ENCODE results near the gene SHH. TPM values are rescaled to one million over a fixed set of nuclear protein-coding genes. Genes with fewer than 3 reads are reported as not detected.

The SHH gene
- polyA plus RNA-seq, 1 donor from 2014 or later: 1.5 TPM

DNA sequence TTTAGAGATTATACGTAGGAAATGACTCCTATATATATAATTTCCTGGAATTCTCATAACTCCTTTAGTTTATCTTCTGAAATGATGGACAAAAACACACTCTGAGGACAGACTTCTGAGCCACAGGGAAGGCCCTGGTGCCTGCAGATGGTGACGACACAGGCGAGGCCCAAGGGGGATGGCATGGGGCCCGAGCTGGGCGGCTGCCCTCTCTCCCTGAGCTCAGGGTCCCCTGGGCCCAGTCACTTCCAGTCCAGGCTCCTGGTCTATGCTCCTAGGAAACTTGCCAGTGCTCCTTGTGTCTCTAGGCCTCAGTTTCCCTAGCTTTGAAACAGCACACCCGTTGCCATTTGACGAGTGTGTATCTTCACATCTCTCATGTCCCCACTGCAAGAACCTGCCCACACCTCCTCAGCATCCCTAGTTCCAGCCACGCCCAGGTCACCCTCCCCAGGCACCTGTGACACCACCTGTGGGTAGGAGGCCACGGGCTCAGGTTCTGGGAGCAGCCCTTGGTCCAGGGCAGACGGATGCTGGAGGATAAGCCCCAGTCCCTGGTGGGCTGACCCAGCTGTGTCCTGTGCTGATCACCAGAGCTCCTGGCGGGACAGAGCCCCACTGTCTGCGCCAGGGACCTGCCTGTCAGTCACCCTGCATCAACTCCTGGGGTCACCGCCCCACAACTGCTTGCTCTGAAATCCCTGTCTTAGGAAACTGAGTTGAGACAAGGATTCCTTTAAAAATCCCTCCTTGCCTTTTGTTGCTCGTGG, 23.4 kb upstream of the SHH start:
- no peaks in the 10 kb centered on the region for H3K79me2 ChIP-seq (replicated peaks; ENCODE audit: insufficient read depth, low read length)
- H3K4me3 ChIP-seq (ENCODE audit: low read length): no peak overlapping the region
- H4K20me1 ChIP-seq (ENCODE audit: insufficient read depth): no peaks in the 10 kb centered on the region
- no peak overlapping the region for H3K9ac ChIP-seq (ENCODE audit: low read length)
- no peaks in the 10 kb centered on the region for H3F3A ChIP-seq (ENCODE audit: insufficient read depth, low read length, poor library complexity, severe bottlenecking)
- no peaks in the 10 kb centered on the region for H3K36me3 ChIP-seq (ENCODE audit: insufficient read depth, low read length)
- no peaks in the 10 kb centered on the region for H3K9me3 ChIP-seq (ENCODE audit: low read length)
- no peak for TF ChIP-seq SMC3 (conservative IDR thresholded peaks at IDR 0.05; ENCODE audit: poor library complexity)
- no peak for TF ChIP-seq EZH2 (IDR thresholded peaks at IDR 0.05; ENCODE audit: borderline replicate concordance, insufficient read depth, low read length, poor library complexity, severe bottlenecking)
- TF ChIP-seq EP300 (conservative IDR thresholded peaks at IDR 0.05; ENCODE audit: poor library complexity, severe bottlenecking): no peak
- TF ChIP-seq, protein P1, sequence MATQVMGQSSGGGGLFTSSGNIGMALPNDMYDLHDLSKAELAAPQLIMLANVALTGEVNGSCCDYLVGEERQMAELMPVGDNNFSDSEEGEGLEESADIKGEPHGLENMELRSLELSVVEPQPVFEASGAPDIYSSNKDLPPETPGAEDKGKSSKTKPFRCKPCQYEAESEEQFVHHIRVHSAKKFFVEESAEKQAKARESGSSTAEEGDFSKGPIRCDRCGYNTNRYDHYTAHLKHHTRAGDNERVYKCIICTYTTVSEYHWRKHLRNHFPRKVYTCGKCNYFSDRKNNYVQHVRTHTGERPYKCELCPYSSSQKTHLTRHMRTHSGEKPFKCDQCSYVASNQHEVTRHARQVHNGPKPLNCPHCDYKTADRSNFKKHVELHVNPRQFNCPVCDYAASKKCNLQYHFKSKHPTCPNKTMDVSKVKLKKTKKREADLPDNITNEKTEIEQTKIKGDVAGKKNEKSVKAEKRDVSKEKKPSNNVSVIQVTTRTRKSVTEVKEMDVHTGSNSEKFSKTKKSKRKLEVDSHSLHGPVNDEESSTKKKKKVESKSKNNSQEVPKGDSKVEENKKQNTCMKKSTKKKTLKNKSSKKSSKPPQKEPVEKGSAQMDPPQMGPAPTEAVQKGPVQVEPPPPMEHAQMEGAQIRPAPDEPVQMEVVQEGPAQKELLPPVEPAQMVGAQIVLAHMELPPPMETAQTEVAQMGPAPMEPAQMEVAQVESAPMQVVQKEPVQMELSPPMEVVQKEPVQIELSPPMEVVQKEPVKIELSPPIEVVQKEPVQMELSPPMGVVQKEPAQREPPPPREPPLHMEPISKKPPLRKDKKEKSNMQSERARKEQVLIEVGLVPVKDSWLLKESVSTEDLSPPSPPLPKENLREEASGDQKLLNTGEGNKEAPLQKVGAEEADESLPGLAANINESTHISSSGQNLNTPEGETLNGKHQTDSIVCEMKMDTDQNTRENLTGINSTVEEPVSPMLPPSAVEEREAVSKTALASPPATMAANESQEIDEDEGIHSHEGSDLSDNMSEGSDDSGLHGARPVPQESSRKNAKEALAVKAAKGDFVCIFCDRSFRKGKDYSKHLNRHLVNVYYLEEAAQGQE (IDR thresholded peaks at IDR 0.05; ENCODE audit: borderline replicate concordance): no peak
- TF ChIP-seq TAF1 (IDR thresholded peaks at IDR 0.05; ENCODE audit: low read depth): no peak
- TF ChIP-seq, protein P2, sequence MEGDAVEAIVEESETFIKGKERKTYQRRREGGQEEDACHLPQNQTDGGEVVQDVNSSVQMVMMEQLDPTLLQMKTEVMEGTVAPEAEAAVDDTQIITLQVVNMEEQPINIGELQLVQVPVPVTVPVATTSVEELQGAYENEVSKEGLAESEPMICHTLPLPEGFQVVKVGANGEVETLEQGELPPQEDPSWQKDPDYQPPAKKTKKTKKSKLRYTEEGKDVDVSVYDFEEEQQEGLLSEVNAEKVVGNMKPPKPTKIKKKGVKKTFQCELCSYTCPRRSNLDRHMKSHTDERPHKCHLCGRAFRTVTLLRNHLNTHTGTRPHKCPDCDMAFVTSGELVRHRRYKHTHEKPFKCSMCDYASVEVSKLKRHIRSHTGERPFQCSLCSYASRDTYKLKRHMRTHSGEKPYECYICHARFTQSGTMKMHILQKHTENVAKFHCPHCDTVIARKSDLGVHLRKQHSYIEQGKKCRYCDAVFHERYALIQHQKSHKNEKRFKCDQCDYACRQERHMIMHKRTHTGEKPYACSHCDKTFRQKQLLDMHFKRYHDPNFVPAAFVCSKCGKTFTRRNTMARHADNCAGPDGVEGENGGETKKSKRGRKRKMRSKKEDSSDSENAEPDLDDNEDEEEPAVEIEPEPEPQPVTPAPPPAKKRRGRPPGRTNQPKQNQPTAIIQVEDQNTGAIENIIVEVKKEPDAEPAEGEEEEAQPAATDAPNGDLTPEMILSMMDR (IDR thresholded peaks at IDR 0.05; ENCODE audit: poor library complexity, severe bottlenecking): no peak
- no peak overlapping the region for H3K4me2 ChIP-seq (ENCODE audit: low read length)
- H3K27ac ChIP-seq (ENCODE audit: low read length): no peak overlapping the region
- H3K9me2 ChIP-seq (ENCODE audit: insufficient read depth, low read length): no peaks in the 10 kb centered on the region
- H2AFZ ChIP-seq (ENCODE audit: low read depth, low read length): no peak overlapping the region
- H3K27me3 ChIP-seq (ENCODE audit: insufficient read depth, low read depth, low read length): no peaks in the 10 kb centered on the region

DNA sequence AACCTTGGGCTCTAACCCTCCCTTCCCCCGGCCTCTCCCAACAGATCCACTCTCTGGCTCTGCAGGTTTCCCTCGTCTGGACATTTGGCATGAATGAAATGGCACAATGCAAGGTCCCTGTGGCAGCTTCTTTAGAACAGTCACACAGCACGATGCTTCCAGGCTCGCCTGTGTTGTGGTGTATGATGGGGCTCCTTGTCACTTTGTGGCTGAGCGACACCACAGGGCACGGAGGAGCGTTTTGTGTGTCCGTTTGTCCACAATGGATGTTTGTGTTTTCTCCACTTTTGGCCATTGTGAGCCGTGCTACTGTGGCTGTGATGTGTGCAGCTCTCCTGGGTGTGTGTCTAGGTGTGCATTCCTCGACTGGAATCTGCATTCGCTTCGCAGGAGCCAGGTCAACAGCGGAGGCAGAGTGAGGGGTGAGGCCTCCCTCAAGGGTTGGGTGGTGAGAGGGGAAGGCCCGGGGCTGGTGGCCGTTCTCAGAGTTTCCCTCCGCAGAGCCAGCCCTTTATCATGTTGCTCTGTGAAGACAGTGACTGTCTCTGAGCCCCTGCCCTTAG, 22.3 kb upstream of the SHH start:
- no peaks in the 10 kb centered on the region for H3K9me2 ChIP-seq (ENCODE audit: insufficient read depth, low read length)
- H3K9me3 ChIP-seq (ENCODE audit: low read length): no peaks in the 10 kb centered on the region
- no peak overlapping the region for H2AFZ ChIP-seq (ENCODE audit: low read depth, low read length)
- H3K9ac ChIP-seq (ENCODE audit: low read length): no peak overlapping the region
- H3K27me3 ChIP-seq (ENCODE audit: insufficient read depth, low read depth, low read length): no peaks in the 10 kb centered on the region
- H3F3A ChIP-seq (ENCODE audit: insufficient read depth, low read length, poor library complexity, severe bottlenecking): no peaks in the 10 kb centered on the region
- TF ChIP-seq SMC3 (conservative IDR thresholded peaks at IDR 0.05; ENCODE audit: poor library complexity) (no peak), MXI1 (conservative IDR thresholded peaks at IDR 0.05; ENCODE audit: poor library complexity, severe bottlenecking) (no peak), RAD21 (conservative IDR thresholded peaks at IDR 0.05) (no peak), EZH2 (IDR thresholded peaks at IDR 0.05; ENCODE audit: borderline replicate concordance, insufficient read depth, low read length, poor library complexity, severe bottlenecking) (no peak), POLR2AphosphoS5 (IDR thresholded peaks at IDR 0.05) (no peak), EP300 (conservative IDR thresholded peaks at IDR 0.05; ENCODE audit: poor library complexity, severe bottlenecking) (no peak), TAF1 (IDR thresholded peaks at IDR 0.05; ENCODE audit: low read depth) (no peak)
- TF ChIP-seq, protein P2 (IDR thresholded peaks at IDR 0.05; ENCODE audit: poor library complexity, severe bottlenecking): no peak
- TF ChIP-seq, protein P1 (IDR thresholded peaks at IDR 0.05; ENCODE audit: borderline replicate concordance): no peak
- no peak overlapping the region for H3K27ac ChIP-seq (ENCODE audit: low read length)
- H3K79me2 ChIP-seq (replicated peaks; ENCODE audit: insufficient read depth, low read length): no peaks in the 10 kb centered on the region
- no peak overlapping the region for H3K4me3 ChIP-seq (ENCODE audit: low read length)
- H4K20me1 ChIP-seq (ENCODE audit: insufficient read depth): no peaks in the 10 kb centered on the region
- H3K4me2 ChIP-seq (ENCODE audit: low read length): no peak overlapping the region
- H3K36me3 ChIP-seq (ENCODE audit: insufficient read depth, low read length): no peaks in the 10 kb centered on the region
